ENCODE data around the gene KCNJ15.

Gene KCNJ15

GRCh38 chr21:38268864-38269575 is 12.2 kb downstream of the KCNJ15 start:
- no peak for DNase-seq

GRCh38 chr21:38269576-38269936 is 12.8 kb downstream of the KCNJ15 start:
- no peak for DNase-seq

- no peak for DNase-seq
Measured at GRCh38 chr21:38272215-38272614, 15.4 kb downstream of the KCNJ15 start.

GRCh38 chr21:38273745-38274542 is 17.2 kb downstream of the KCNJ15 start:
- DNase-seq: no peak

GRCh38 chr21:38277501-38278131 is 20.8 kb downstream of the KCNJ15 start:
- DNase-seq: peak; percentile 37

GRCh38 chr21:38280454-38280853 is 23.7 kb downstream of the KCNJ15 start:
- DNase-seq: no peak

- no peak for DNase-seq
Measured at GRCh38 chr21:38280867-38281266, 24.1 kb downstream of the KCNJ15 start.

- no peak for DNase-seq
Measured at GRCh38 chr21:38282921-38283320, 26.1 kb downstream of the KCNJ15 start.

- no peak for DNase-seq
Measured at GRCh38 chr21:38284216-38284615, 27.4 kb downstream of the KCNJ15 start.

- DNase-seq: no peak
Measured at GRCh38 chr21:38286739-38287471, 30.1 kb downstream of the KCNJ15 start.

GRCh38 chr21:38287476-38287875 is 30.7 kb downstream of the KCNJ15 start:
- no peak for DNase-seq

GRCh38 chr21:38289705-38290485 is 33.1 kb downstream of the KCNJ15 start:
- no peak for DNase-seq

GRCh38 chr21:38290809-38291208 is 34.0 kb downstream of the KCNJ15 start:
- no peak for DNase-seq

GRCh38 chr21:38291874-38292273 is 35.1 kb downstream of the KCNJ15 start:
- DNase-seq: no peak

- no peak for DNase-seq
Measured at GRCh38 chr21:38293113-38293512, 36.3 kb downstream of the KCNJ15 start.

- DNase-seq: no peak
Measured at GRCh38 chr21:38293765-38294164, 37.0 kb downstream of the KCNJ15 start.

GRCh38 chr21:38294609-38295008 is 37.8 kb downstream of the KCNJ15 start:
- no peak for DNase-seq

GRCh38 chr21:38295997-38296764 is 39.4 kb downstream of the KCNJ15 start:
- no peak for DNase-seq

- no peak for DNase-seq
Measured at GRCh38 chr21:38297194-38297631, 40.4 kb downstream of the KCNJ15 start.

- no peak for DNase-seq
Measured at GRCh38 chr21:38297871-38298270, 41.1 kb downstream of the KCNJ15 start.

GRCh38 chr21:38298832-38299231 is 42.0 kb downstream of the KCNJ15 start:
- DNase-seq: no peak

- DNase-seq: no peak
Measured at GRCh38 chr21:38299671-38300070, 42.9 kb downstream of the KCNJ15 start.
